Measurements from ENCODE around the gene TMEM40. TPM values are rescaled to one million over a fixed set of nuclear protein-coding genes. Genes with fewer than 3 reads are reported as not detected.

The TMEM40 gene
- total and polyA plus RNA-seq, 2 of the 13 experiments (the other 11 are each of a cell fraction or from before 2014, with no cell fraction given): 0.16 TPM; not detected in 1

DNA sequence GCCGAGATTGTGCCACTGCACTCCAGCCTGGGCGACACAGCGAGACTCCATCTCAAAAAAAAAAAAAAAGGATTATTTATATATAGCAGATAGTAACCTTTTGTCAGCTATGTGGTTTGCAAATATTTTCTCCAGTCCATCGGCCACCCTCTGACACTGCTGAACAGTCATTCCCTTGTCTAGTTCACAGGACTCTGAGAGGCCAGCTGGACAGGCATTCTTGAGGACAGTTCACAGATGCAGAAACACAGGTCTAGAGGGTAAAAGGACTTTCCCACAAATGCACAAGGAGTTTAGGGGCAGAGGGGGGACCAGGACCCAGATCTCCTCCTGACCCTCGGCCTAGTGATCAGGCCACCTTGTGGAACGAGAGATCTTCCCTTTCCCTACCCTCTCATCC lies 7.5 kb upstream of the TMEM40 start:
- Histone ChIP-seq H4K20me1 (ENCODE audit: insufficient read depth, low read length) (no peaks in the 10 kb centered on the region), H3K9ac (ENCODE audit: insufficient read depth, low read depth, low read length) (no peak overlapping the region), H3K9me3 (ENCODE audit: low read length) (no peaks in the 10 kb centered on the region), H2AFZ (ENCODE audit: low read length) (no peak overlapping the region), H3K27me3 (ENCODE audit: control insufficient read depth in 1 of 2, insufficient read depth in 2 of 2, low read length in 2 of 2) (peaks cover 0 to 2% of the 10 kb centered on the region in 2 experiments; a peak in 1 of 5 replicates), H3K4me3 (replicated peaks in 1 of 3; ENCODE audit: insufficient read depth in 1 of 3, low read depth in 2 of 3, low read length in 3 of 3) (0 out of 6 replicates have a peak overlapping the region, but pooled peaks of 1 of the 3 experiments have one; percentile 10), H3K4me1 (ENCODE audit: insufficient read depth, low read length) (peaks cover 24% of the 10 kb centered on the region), H3K4me2 (ENCODE audit: low read depth, low read length) (peak overlapping the region; percentile 62), H3K36me3 (replicated peaks in 1 of 2; ENCODE audit: control insufficient read depth in 1 of 2, insufficient read depth in 2 of 2, low read length in 2 of 2) (no peaks in the 10 kb centered on the region), H3K79me2 (ENCODE audit: insufficient read depth, low read length) (no peaks in the 10 kb centered on the region), H3K27ac (ENCODE audit: extremely low read length, insufficient read depth, low read length) (peak overlapping the region; percentile 23)
- DNase-seq (ENCODE audit: low spot score) (peak; percentile 57), FAIRE-seq (no peak), ATAC-seq (peak; percentile 84)
- no TSS peak for BruUV-seq (replicated peaks)
- in situ Hi-C loops (cut with HindIII; ENCODE audit: extremely low pct_ligation_motif_present, low pct_unique_long_range_greater_than_20kb) (no loop called here), intact Hi-C loops (cut with micrococcal nuclease; ENCODE audit: unreplicated experiment) (no loop called here)
- 1% methylated on average over 6 of the region's 6 CpGs for WGBS (ENCODE audit: low lambda C conversion rate)
- ChIA-PET CTCF (ENCODE audit: low intra/inter-chr PET ratio, low total read pairs) (no interaction called here), POLR2A (no interaction called here)
- peak; percentile 39; the same call in 1 of the 2 replicates for TF ChIP-seq TFAP4 (IDR thresholded peaks at IDR 0.05; ENCODE audit: borderline replicate concordance, low read depth)
- TF ChIP-seq, protein P1, sequence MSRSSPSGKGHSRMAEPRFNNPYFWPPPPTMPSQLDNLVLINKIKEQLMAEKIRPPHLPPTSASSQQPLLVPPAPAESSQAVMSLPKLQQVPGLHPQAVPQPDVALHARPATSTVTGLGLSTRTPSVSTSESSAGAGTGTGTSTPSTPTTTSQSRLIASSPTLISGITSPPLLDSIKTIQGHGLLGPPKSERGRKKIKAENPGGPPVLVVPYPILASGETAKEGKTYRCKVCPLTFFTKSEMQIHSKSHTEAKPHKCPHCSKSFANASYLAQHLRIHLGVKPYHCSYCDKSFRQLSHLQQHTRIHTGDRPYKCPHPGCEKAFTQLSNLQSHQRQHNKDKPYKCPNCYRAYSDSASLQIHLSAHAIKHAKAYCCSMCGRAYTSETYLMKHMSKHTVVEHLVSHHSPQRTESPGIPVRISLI (CRISPR knock-in tag; IDR thresholded peaks at IDR 0.05; ENCODE audit: borderline replicate concordance): peak; percentile 41; the same call in 1 of the 2 replicates
- 0 out of 2 replicates have a peak, but pooled peaks have one; percentile 56 for TF ChIP-seq ZNF121 (CRISPR knock-in tag; IDR thresholded peaks at IDR 0.05)
- no peak for TF ChIP-seq PLRG1 (conservative IDR thresholded peaks at IDR 0.05)

DNA sequence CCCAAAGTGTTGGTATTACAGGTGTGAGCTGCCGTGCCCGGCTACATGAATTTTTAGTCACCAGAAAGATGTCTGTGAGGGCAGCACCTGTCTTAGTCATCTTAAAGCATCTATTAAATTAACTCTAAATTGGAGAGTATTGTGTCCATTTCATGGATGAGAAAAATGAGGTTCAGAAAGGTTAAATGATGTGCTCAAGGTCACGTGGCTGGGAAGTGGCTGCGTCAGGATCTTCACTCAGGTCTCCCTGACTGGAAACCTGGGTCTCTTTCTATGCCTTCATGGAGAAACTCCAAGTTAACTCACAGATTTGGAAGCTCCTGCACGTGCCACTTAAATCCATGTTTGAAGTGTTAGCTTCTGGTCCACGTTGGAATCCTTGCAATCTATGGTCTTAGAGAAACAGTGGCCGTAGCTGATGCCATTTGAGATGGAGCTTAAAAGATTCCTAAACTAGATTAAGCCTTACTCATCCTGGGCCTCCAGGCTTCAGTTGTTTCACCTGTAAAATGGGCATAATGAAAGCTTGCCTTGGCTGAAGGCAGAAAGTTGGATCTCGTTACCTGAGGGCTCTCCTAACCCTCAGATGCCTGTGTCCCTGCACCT lies 5.2 kb upstream of the TMEM40 start:
- CTCF ChIA-PET (ENCODE audit: low intra/inter-chr PET ratio, low total read pairs): no interaction called here
- 48% methylated on average over 8 of the region's 8 CpGs for WGBS (ENCODE audit: low lambda C conversion rate)
- no peak for FAIRE-seq
- no peak for DNase-seq (ENCODE audit: low spot score)
- Histone ChIP-seq H2AFZ (ENCODE audit: low read length) (no peak overlapping the region), H3K27me3 (ENCODE audit: control insufficient read depth in 1 of 2, insufficient read depth in 2 of 2, low read length in 2 of 2) (peaks cover 0 to 5% of the 10 kb centered on the region in 2 experiments; a peak in 1 of 5 replicates), H3K4me1 (ENCODE audit: insufficient read depth, low read length) (peaks cover 36% of the 10 kb centered on the region), H3K4me3 (replicated peaks in 1 of 3; ENCODE audit: insufficient read depth in 1 of 3, low read depth in 2 of 3, low read length in 3 of 3) (no peak overlapping the region), H3K79me2 (ENCODE audit: insufficient read depth, low read length) (no peaks in the 10 kb centered on the region), H3K36me3 (replicated peaks in 1 of 2; ENCODE audit: control insufficient read depth in 1 of 2, insufficient read depth in 2 of 2, low read length in 2 of 2) (no peaks in the 10 kb centered on the region), H3K9ac (ENCODE audit: insufficient read depth, low read depth, low read length) (no peak overlapping the region), H3K9me3 (ENCODE audit: low read length) (no peaks in the 10 kb centered on the region), H3K27ac (ENCODE audit: extremely low read length, insufficient read depth, low read length) (no peak overlapping the region), H3K4me2 (ENCODE audit: low read depth, low read length) (no peak overlapping the region), H4K20me1 (ENCODE audit: insufficient read depth, low read length) (no peaks in the 10 kb centered on the region)
- intact Hi-C loops (cut with micrococcal nuclease; ENCODE audit: unreplicated experiment): no loop called here
- in situ Hi-C loops (cut with HindIII; ENCODE audit: extremely low pct_ligation_motif_present, low pct_unique_long_range_greater_than_20kb): no loop called here
- POLR2A ChIA-PET: no interaction called here
- BruUV-seq (replicated peaks): no TSS peak
- TF ChIP-seq ZNF629 (CRISPR knock-in tag; conservative IDR thresholded peaks at IDR 0.05): peak; percentile 83
- no peak for TF ChIP-seq ATF1 (CRISPR knock-in tag; IDR thresholded peaks at IDR 0.05)
- ATAC-seq: no peak
